DMS153 treated with DMSO at 0.1 percent for 48 hours (cell line): ENCODE measurements around the gene CFHR5.
"Not testable (repeated sequence)": the region's sequence is repeated elsewhere in the genome, so short reads cannot be mapped to it uniquely, and the experiment has no call there.

Experiments used
- DNase-seq: peaks from one replicate; lab custom pipeline; 2025; ENCODE audit not compliant: unreplicated experiment; lab: John Stamatoyannopoulos, UW

CFHR5 gene

GRCh38 chr1:197017558-197018146 lies 40.3 kb downstream of the CFHR5 start:
- no peak for DNase-seq

DNA sequence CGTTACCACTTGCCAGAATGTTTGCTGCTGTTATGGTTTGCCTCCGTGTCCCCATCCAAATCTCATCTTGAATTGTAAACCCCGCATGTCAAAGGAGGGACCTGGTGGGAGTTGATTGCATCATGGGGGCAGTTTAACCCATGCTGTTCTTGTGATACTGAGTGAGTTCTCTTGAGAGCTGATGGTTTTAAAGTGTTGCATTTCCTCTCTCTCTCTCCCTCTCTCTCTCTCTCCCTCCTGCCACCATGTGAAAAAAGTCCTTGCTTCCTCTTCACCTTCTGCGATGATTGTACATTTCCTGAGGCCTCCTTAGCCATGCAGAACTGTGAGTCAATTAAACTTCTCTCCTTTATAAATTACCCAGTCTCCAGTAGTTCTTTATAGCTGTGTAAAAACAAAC lies 44.4 kb downstream of the CFHR5 start:
- DNase-seq: no peak

- DNase-seq: no peak
These were observed 47.1 kb downstream of the CFHR5 start for GRCh38 chr1:197024460-197024859.

DNA sequence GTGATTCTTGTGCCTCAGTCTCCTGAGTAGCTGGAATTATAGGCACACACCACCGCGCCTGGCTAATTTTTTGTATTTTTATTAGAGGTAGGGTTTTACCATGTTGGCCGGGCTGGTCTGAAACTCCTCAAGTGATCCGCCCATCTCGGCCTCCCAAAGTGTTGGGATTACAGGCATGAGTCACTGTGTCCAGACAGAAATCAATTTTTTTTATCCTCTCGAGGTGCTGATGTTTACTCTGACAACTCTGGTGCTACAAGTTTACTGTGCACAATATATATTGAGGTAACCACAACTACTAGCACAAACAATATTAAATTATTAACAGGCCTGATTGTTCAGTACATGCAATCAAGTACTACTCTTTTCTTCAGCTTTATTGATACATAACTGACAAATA lies 50.0 kb downstream of the CFHR5 start:
- no peak for DNase-seq

GRCh38 chr1:197029749-197030148 lies 52.4 kb downstream of the CFHR5 start:
- DNase-seq: no peak

DNA sequence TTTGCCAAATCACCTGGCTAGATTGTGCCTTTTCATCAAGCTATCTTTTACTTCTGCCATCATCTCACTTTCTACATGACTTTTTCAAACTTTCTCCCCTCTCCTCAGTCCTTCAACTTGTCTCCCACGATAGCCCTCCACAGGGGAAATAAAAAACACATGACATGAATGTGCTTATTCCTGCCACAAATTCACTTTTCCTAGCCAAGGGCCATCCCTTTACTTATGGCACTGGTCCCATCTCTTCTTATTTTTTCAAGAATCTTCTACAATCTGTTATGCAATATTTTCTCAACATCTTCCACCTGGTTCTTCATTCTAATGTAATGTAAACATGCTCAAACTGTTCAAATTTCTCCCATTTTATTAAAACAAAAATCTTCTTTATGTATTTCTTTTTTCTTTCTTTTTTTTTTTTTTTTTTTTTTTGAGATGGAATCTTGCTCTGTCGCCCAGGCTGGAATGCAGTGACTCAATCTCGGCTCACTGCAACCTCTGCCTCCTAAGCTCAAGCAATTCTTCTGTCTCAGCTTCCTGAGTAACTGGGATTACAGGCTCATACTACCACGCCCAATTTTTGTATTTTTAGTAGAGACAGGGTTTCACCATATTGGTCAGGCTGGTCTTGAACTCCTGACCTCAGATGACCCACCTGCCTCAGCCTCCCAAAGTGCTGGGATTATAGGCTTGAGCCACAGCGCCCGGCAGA lies 57.4 kb downstream of the CFHR5 start:
- DNase-seq: not testable (repeated sequence)

- DNase-seq: no peak
These were observed 59.5 kb downstream of the CFHR5 start for GRCh38 chr1:197036861-197037260.

DNA sequence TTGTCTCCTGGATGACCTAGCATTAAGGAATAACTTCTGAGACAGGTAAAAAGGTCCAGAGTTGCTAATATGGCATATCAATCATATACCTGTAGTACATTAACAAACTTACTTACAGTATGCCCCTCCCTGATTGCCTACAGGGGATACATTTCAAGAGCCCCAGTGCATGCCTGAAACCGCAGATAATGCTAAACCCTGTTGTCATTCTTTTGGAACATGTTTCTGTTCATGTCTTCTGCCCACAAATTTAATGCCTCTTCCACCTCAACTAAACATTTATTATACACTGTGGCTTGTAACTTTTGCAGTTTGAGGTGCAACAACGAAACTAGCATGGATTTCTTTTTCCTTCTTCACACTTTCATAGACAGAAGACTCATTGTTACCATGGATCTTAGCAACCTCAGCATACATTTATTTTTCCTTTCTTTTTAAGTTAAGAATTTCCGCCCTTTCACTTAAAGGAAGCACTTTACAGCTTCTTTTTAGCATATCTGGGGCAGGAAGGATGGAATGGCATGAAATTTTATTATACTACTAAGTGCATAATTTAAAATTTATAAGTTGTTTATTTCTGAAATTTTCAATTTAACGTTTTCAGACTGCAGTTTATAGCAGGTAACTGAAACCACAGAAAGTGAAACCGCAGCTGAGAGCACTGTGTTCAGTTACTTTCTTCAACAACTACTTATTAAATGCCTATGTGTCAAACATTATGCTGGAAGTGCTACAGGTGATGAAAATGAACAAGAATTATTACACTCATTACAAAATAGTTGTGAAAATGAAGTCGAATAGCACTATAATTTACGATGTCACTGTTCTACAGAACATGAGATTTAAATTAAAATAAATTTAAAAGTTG lies 64.4 kb downstream of the CFHR5 start:
- DNase-seq: no peak

GRCh38 chr1:197042676-197043341 lies 65.5 kb downstream of the CFHR5 start:
- peak; percentile 89 for DNase-seq

DNA sequence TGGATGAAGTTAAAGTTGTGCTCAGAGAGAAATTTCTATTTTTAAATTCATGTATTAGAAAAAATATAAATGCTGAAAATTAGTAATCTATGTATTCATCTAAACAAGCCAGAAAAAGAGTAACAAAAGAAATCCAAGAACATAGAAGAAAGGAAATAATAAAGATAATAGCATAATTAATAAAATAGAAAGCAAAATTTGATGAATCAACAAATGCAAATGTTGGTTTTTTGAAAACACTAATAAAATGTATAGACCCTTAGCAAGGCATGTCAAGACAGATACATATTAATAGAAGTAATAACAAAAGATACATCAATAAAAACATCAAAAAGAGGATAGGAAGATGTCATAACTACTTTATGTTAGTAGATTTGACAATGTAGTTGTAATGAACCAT lies 71.7 kb downstream of the CFHR5 start:
- no peak for DNase-seq
